Kidney capillary endothelial cell (primary cell): ENCODE results near the gene SRGAP3.

ENCODE experiments used
- DNase-seq: peaks from one replicate; pipeline ENCODE4 v3.0.0-alpha.2; 2018; ENCODE audit warnings: low spot score

Gene SRGAP3

DNA sequence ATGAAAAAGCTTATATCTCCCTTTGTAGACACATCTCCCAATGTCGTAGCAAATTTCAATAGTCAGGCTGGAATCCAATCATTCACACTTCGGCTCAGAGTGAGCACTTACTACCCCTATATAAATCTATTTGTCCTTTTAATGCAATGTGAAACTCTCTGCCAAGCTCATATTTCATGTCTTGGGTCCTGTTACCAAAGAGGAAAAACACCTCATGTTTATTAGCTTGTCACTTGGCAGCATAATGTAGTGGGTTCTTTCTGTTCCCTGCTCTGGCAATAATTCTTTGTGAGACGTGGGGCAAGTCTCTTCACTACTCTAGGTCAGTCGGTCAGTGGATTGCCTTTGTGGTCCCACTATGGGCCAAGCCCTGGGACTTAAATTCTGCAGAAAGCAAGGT, 107.1 kb downstream of the SRGAP3 start:
- DNase-seq: no peak

DNA sequence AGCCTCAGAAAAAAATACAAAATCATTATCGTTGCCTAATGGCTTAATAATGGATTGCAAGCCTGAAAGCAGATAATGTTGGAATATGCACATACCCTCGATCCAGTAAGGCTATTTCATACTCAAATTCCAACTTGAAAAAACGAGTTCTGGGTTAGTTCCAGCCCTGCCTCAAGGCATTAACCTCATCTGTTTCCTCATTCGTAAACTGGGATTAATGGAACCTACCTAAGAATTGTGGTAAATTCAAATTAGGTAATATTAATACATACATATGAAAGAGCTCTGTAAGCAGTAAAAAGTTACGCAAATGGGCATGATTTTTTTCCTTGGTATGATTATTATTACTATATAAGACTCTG, 107.5 kb downstream of the SRGAP3 start:
- no peak for DNase-seq

DNA sequence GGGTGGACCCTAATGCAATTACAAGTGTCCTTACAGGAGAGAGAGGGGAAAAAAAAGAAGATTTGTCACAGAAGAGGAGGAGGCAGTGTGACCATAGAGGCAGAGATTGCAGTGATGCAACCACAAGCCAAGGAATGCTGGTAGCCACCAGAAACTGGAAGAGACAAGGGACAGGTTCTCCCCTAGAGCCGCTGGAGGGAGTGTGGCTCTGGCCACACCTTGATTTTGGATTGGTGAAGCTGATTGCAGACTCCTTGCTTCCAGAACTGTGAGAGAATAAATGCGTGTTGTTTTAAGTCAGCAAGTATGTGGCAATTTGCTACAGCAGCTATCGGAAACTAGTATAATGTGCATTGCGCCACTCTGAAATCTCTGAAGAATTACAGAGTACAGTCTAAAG, 110.1 kb downstream of the SRGAP3 start:
- no peak for DNase-seq

DNA sequence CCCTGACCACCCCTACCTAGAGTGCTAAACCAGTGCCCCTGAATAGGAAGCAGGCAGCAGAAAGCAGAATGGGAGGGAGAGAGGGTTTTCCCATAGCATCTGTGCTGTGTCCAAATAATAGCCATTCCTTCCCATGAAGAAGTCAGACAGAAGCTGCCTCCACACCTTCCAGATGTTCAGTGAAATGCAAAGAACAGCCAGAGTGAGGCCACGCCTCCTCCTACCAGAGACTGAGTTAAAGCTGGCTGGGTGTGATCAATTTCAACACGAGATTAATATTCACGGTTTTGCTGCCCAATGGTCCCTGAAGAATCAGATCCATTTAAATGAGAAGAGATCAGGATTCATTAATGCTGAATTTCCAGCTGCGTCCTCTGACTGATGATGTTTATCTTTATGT, 111.8 kb downstream of the SRGAP3 start:
- DNase-seq: no peak

DNA sequence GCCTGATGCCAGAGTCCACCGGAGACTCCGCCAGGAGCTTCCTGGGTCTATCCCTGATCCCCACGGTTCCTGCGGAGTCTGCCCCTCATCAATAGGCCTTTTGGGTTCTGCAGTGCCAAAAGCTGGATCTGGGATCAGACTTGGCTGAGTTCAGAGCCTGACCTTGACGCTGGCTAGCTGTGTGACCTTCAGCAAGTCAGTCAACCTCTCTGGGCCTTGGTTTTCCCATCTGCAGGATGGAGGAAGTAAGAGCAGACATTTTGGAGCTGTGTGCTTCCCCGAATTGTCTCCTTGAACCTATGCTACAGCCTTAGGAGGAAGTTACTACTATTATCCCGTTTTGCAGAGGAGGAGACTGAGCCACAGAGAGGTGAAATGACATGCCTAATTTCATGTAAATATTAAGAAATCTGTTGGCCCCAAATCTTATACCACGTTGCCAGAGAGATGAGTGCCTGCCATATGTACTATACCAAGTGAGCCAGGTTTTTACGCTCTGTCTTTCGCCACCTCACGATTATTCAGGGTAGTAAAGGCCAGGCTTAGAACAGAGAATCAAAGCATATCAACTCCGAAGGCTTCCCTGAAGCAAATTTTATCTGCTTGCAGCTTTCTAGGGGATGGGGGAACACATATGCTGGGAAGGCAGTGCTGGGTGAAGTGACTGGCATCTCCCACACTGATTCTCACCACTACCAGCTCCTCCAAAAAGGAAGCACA, 112.5 kb downstream of the SRGAP3 start:
- no peak for DNase-seq

DNA sequence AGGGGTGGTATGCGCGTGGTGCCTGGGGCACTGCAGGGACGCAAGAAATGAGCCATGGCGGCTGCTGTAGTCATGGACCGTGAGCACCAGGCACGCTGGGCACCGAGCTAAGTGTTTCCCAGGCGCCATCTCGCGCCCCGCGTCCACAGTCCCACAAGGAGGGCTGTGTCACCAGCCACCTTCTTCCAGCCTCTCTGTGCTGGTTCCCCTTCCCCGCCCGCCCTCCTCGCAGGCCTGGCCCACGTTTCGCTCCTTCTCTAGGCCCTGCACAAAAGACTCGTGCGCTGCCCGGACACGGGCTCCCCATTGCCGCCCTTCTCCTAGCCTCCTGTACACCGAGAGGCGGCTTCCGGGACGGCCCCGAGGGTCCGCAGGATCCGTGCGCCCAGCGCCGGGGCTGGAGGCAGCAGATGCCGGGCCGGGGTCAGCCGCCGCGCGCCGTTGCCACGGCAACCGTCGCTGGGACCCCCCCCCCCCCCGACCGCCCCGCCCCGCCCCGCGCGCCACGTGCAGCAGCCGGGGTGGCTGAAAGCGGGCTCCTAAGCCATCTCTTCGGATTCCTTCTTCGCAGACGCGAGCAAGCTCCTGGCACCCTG, 113.4 kb downstream of the SRGAP3 start:
- DNase-seq: no peak

DNA sequence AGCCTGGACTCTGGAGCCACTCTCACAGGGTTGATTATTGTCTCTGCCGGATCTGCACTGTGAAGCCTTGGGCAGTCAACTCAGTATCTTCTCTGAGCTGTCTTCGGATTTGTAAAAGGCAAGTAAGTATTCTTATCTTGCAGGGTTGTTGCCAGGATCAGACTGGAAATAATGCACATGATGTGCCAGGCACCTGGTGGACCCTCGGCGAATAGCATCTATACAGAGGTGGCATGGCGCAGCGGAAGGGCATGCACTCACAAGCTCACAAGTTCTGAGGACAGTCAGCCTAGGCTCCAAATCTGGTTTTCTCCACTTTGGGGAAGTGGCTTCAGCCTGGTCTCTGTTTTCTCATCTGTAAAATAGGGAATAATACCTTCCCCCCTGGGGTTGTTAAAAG, 113.9 kb downstream of the SRGAP3 start:
- DNase-seq: no peak

DNA sequence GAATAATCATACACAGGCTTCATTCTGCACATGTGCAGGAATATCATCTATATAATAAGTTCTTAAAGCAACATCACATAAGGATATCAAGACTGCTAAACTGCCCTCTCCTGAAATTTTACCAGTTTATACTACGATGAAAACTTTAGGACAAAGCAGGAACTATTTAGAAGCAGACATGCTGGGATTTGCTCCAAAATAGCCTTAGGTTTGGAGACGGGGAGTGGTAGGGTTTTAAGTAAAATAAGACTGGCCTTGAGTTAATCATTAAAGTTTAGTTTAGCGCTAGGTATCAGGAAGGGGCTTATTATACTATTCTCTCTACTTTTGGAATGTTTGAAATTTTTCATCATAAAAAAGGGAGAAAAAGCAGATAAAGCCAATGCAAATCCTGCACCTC, 115.8 kb downstream of the SRGAP3 start:
- DNase-seq: no peak

DNA sequence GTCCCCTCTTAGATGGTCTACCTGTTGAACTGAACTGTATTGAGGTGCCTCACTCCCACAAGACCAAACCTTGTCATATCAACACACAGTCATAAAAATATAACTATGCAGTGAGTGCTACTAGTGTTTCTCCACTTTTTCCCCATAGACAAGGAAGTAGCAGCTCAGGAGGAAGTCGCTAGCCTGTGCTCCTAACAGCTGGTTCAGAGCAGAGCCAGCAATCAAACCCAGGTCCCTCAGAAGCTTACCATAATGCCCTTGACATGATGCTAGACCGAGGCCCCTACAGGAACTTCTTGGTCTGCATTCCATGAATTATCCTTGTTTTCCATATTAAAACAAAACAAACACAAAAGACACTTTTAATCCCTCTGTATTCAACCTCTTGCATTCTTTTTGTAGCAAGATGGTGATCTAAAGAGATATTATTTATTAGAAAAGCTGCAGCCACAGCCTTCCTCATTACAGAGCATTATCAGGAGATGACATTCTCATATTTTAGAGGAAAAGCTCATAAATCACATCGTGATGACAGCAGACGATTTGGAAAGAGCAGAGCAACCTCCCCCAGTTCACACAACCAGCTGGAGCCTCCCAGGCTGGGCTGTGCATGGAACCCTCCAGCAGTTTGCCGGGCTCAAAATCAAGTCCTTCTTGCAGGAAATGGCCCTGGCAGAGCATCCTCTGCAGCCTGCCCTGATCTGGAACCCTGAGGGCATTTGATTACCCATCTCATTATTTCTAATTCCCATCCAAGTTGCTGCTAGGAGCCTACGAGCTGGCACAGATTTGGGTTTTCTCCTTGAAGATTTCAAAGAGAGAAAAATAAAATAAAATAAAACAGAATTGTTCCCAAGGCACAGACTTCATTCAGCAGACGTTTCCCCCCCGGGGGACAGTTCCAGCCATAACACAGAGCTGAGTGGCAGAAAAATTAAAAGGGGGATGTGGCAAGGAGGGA, 118.8 kb downstream of the SRGAP3 start:
- DNase-seq: no peak

DNA sequence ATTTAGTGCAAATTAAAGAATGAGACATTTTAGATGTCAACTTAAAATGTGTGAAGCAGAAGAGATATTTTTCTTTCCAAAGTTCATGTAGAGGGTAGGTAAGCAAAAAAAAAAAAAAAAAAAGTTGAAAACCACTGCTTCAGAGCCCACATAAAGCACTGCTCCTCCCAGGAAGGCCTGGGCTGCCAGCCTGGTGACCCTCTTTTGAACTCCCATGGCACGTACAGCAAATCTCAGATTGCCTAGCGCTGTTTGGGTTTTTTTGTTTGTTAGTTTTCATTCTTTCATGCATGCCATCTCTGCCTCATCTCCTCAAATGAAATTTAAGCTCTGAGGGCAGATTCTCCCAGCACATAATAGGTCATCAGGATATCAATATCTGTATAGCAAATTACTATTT, 120.1 kb downstream of the SRGAP3 start:
- no peak for DNase-seq

DNA sequence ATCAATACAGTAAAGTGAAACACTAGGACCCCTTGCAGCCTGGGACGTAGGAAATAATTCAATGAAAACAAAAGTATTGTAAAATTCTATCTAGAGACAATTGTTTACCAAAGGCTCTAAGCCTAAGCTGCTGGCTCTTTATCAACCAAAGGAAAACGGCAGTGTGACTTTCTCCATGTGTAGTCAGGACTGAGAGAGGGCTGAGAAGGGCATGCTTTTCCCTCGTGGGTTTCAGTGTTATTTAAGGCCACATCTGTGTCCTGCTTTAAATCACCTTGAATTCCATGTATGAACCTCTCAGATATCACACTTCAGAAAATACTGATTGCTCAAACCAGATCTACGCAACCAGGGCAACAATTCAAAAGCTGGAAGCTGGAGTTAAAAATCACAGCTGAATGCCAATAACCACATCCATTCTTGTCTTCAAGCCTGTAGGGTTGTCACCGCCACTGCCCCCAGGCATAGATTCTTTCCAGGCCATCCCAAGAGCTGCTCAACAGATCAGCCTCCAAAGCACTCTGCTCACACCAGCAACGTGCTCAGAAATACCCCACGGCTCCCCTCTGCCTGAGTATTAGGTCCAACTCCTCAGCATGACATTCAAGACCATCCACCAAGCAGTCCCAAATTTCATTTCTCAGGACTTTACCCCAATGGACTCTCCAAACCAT, 124.0 kb downstream of the SRGAP3 start:
- DNase-seq: no peak

DNA sequence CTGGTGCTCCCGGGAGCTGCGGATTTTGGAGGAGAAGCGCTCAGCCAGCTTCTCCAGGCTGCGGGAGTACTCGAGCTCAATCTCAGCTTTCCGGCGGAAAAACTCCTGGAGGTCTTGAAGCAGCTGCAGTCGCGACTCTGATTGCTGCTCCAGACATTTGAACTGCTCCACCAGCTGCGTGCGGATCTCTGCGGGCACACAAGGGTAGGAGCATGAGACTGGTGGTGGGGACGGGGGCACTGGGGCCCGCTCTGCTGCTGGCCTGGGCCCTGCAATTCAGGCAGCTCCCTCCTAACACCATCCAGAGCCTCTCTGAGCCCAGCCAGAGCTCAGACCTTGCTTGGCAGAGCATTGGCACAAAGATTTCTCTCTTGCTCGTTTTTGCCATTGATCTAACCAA, 124.7 kb downstream of the SRGAP3 start:
- DNase-seq: no peak

DNA sequence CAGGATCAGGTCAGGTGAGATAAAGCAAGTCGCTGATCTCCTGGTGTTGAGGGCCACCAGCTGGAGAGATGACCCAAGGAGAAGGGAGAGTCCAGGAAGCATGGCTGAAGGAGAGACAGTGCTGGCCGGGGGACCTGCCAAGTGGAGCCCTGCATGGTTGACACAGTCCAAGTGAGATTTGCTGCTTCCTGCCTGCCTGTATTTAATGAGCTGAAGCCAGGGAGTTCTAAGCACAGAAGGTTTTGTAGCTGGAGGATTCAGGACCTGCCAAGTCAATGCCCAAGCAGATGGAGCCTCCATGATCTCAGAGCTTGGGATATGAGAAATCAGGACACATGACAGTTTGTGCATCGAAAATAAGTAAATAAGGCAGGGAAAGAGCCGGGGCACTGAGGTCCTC, 125.6 kb downstream of the SRGAP3 start:
- no peak for DNase-seq

DNA sequence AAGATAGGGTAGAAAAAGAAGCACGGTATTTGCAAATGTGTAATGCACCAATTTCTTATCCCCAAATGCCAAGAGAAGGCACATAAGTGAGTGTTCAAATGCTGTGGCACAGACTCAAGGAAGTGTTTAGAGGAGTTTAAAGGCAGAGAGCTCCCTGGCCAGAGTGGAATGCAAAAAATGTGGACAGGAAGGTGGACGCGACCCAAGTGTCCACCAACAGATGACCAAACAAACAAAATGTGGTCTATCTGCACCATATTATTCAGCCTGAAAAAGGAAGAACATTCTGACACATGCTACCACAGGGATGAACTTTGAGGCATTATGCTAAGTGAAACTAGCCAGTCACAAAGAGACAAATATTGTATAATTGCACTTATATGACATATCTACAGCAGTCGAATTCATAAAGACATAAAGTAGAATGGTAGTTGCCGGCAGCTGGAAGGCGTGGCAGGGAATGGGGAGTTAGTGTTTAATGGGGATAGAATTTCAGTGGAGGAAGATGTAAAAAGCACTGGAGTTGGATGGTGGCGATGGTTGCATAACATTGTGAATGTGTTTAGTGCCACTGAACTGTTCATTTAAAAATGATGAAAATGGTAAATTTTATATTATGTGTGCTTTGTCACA, 126.6 kb downstream of the SRGAP3 start:
- DNase-seq: no peak

DNA sequence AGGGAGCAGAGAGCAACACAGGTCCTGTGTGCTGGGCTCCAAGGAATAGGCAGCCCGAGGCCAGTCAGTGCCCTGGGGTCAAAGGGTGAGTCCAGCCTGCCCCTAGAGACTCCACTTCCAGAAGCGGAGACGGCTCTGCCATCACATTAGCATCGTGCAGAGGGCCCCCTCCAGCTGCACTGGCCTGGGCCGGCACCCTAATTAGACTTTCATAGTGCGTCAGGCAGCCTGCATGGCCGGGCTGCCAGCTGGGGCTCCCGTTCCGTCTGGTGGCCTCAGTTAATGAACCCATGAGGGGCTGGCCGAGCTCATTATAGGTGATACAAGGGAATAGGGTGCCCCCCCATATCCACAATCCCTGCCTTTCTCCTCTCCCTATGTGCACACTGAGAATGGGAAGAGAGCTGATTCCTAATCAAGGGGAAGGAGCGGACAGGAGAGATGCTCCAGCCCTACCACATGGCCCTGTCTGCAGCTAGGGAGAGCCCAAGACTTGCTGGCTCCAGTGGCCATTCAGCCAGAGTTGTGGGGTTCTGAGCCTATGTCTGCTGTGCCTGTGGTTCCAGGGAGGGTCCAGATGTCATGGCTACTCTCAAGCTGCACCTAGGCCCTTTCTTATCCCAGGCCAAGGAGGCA, 128.0 kb downstream of the SRGAP3 start:
- DNase-seq: no peak

DNA sequence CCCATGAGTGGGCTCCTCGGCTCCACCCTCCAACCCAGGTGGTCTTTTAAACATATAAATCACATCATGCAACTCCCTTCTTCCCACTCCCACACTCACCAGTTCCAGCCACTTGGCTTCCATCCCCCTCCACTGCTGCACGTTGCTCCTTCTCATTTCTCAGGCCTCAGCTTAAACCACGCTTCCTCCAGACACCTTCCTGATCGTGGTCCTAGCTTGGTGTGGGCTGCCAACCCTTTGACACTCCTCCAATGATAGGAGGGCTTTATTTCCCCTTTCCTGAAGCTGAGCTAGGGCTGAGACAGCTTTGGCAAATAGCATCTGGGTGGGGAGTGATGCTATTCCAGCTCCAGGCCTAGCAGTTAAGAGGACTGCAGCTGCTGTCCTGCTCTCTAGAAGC, 130.1 kb downstream of the SRGAP3 start:
- no peak for DNase-seq

DNA sequence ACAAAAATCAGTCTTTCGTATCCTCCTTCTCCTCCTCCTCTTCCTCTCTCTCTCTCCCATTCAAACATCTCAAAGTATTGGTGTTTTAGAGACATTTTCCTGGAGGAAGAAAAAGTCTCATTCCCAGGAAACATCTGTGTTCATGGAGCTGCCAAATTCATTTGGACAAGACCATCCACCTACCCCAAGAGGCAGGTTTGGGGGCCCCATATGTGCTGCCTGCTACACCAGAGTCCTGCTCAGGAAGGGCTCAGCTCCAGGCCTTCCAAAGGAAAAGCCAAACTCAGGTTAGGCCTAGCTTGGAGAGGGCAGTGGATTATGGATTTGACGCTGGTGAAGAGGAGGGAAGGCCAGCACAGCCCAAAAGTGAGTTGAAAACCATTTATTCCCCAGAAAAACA, 131.2 kb downstream of the SRGAP3 start:
- no peak for DNase-seq

DNA sequence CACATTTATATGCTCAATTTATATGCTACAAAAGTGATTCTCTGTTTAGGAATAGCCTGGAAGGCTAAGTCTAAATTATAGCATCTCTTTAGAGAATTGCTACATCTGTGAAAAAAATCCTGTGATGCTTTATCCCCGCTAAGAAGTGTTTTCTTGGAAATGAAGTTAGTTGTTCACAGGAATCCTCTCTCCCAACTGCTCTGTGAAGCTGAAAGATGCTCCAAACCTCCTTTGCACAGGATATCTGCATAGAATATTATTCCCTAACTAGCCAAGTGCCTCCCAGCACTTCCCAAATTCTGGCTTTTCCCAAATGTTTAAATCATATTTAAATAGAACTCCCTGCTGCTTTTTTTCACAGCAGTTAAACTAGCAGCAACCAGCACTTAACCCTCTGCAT, 132.2 kb downstream of the SRGAP3 start:
- no peak for DNase-seq

DNA sequence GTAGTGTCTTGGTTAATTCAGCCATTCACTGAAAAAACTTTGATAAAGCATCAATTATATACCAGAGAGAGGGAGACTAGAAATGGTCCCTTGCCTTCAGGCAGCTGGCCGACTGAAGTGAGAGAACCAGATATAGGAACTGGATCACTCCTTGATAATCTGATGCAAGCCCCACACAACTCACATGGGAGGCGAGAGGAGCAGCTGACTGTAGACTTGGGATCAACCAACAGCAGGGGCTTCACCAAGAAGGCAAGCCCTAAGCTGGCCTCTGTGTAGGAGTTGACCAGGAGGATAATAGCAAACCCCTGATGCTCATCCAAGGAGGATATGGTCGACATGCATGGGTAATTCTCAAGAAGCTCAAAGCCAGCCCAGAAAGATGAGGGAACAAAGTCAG, 133.1 kb downstream of the SRGAP3 start:
- no peak for DNase-seq

DNA sequence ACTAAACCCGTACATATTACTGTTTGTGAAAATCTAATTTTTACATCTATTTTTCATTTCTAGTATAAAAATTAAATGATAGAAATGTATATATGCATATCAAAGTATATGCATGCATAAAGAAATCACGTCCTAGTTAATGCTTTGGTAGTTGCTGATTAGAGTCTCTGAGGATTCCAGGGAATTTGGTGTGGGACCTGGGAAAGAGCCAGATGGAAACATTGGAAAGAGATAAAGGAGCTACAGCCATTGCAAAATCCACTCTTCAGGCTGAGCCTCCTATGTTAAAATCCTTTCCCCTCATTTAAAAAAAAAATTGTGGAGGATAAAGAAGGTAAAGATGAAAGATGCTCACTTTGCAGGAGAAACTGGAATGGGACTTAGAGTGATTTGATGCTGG, 134.1 kb downstream of the SRGAP3 start:
- no peak for DNase-seq

DNA sequence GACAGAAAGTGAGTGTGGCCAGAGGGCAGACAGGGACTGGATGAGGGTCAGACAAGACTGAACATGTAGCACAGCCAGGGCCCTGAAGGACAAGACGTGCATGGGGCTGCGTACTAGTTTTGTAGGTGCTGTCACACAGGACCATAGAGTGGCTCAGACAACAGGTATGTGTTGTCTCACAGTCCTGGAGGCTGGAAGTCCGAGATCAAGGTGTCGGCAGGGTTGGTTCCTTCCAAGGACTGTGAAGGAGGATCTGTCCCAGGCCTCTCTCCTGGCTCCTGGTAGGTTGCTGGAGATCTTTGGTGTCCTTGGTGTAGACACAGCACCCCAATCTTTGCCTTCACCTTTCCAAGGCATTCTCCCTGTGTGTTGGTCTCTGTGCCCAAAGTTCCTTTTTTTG, 136.4 kb downstream of the SRGAP3 start:
- DNase-seq: no peak

DNA sequence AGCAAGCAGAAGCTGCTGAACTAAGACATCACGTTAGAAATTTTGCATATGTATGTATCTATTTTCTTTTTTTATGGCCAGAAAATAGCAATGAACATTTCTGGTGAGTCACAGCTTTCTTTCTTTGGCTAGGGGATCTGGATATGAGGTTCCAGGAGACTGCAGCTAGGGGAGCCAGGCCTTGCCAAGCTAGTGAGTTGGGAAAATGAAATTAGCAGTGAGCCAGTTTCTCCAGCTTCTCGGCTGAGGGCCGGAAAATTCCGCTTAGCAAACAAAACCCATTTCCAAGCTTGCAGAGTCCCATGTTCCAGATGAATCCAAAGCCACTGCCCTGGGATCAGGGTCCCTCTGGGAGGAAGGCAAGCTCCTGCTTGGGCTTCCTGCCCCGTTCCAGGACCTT, 137.6 kb downstream of the SRGAP3 start:
- no peak for DNase-seq
